ENCODE results near the gene TM2D3.

DNA sequence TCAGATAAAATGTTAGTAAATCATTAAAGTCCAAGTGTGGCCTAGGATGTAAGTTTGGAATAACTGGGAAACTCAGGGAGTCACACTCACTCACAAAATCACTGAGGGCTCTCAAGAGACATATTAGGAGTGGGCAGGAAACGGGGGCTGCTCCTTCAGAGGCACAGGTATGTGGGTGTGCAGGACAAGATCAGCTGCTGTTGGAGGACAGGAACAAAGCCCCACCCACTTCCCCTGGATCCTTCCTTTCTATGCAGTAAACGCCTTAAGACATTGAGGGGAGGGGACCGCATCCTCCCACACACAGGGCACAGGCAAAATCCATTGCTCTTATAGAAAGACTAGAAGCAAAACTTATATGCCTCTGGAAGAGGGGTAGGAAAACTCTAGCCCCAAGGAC, 30.2 kb downstream of the TM2D3 start:
- TF ChIP-seq PPARA (CRISPR knock-in tag; IDR thresholded peaks at IDR 0.05; ENCODE audit: borderline replicate concordance) (no peak), ZNF70 (CRISPR knock-in tag; IDR thresholded peaks at IDR 0.05) (no peak), ZFP30 (CRISPR knock-in tag; IDR thresholded peaks at IDR 0.05) (no peak), RARB (CRISPR knock-in tag; IDR thresholded peaks at IDR 0.05) (no peak), ZC3H10 (CRISPR knock-in tag; IDR thresholded peaks at IDR 0.05) (no peak), TCF4 (CRISPR knock-in tag; IDR thresholded peaks at IDR 0.05; ENCODE audit: borderline replicate concordance) (no peak), SNAI2 (CRISPR knock-in tag; IDR thresholded peaks at IDR 0.05) (no peak), GLIS3 (CRISPR knock-in tag; IDR thresholded peaks at IDR 0.05) (no peak), BACH2 (CRISPR knock-in tag; IDR thresholded peaks at IDR 0.05; ENCODE audit: borderline replicate concordance) (no peak)
- TF ChIP-seq, protein P1, sequence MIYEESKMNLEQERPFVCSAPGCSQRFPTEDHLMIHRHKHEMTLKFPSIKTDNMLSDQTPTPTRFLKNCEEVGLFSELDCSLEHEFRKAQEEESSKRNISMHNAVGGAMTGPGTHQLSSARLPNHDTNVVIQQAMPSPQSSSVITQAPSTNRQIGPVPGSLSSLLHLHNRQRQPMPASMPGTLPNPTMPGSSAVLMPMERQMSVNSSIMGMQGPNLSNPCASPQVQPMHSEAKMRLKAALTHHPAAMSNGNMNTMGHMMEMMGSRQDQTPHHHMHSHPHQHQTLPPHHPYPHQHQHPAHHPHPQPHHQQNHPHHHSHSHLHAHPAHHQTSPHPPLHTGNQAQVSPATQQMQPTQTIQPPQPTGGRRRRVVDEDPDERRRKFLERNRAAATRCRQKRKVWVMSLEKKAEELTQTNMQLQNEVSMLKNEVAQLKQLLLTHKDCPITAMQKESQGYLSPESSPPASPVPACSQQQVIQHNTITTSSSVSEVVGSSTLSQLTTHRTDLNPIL (CRISPR knock-in tag; IDR thresholded peaks at IDR 0.05; ENCODE audit: low read depth): no peak
- TF ChIP-seq, protein P2, sequence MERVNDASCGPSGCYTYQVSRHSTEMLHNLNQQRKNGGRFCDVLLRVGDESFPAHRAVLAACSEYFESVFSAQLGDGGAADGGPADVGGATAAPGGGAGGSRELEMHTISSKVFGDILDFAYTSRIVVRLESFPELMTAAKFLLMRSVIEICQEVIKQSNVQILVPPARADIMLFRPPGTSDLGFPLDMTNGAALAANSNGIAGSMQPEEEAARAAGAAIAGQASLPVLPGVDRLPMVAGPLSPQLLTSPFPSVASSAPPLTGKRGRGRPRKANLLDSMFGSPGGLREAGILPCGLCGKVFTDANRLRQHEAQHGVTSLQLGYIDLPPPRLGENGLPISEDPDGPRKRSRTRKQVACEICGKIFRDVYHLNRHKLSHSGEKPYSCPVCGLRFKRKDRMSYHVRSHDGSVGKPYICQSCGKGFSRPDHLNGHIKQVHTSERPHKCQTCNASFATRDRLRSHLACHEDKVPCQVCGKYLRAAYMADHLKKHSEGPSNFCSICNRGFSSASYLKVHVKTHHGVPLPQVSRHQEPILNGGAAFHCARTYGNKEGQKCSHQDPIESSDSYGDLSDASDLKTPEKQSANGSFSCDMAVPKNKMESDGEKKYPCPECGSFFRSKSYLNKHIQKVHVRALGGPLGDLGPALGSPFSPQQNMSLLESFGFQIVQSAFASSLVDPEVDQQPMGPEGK (CRISPR knock-in tag; IDR thresholded peaks at IDR 0.05; ENCODE audit: borderline replicate concordance): no peak
